Bronchial epithelial cell (primary cell): ENCODE results near the gene RBPJ. TPM values are rescaled to one million over a fixed set of nuclear protein-coding genes. Genes with fewer than 3 reads are reported as not detected.
A peak's percentile ranks its signal among the peaks of the same experiment; 100 is the strongest.

Experiments
- DNase-seq: peaks from one replicate; pipeline ENCODE4 v3.0.0-alpha.2; 2010; ENCODE audit warnings: low read depth
- FAIRE-seq: peaks from 2 replicates; lab custom pipeline; 2011; peaks lifted over from hg19 to GRCh38; lab: Jason Lieb, UNC
- H3K27me3 ChIP-seq: 2 replicates; pipeline ENCODE4 v1.5.1; 2011; ENCODE audit warnings: low read length; ENCODE audit not compliant: control insufficient read depth, insufficient read depth
- H3K36me3 ChIP-seq: 2 replicates; pipeline ENCODE4 v1.5.1; 2011; ENCODE audit warnings: low read length; ENCODE audit not compliant: control insufficient read depth, insufficient read depth
- H3K4me3 ChIP-seq: 2 replicates; pipeline ENCODE4 v1.5.1; 2011; ENCODE audit warnings: mild to moderate bottlenecking, low read depth, low read length, control low read depth
- CTCF ChIP-seq: IDR thresholded peaks from 2 replicates; pipeline ENCODE4 v1.5.1; 2011; ENCODE audit warnings: mild to moderate bottlenecking, moderate library complexity, low read length, control low read depth, inconsistent platforms; ENCODE audit not compliant: insufficient read depth, severe bottlenecking
- total RNA-seq: library from RNA; depleted of rRNA; stranded (reverse); fragments of >200 nt; gene quantifications from 2 replicates; pipeline ENCODE4 v1.2.1, GENCODE V29; 2014

The RBPJ gene
- total RNA-seq, 1 donor from 2014 or later, result 34.5 TPM

GRCh38 chr4:26451597-26451996 is 130.8 kb downstream of the RBPJ start:
- Histone ChIP-seq H3K4me3 (no peak overlapping the region), H3K36me3 (no peaks in the 10 kb centered on the region), H3K27me3 (no peaks in the 10 kb centered on the region)
- DNase-seq (no peak), FAIRE-seq (no peak)
- TF ChIP-seq CTCF, result no peak

- H3K27me3 ChIP-seq, result no peaks in the 10 kb centered on the region
- no peak overlapping the region for H3K4me3 ChIP-seq
- FAIRE-seq (no peak), DNase-seq (peak; percentile 17)
- TF ChIP-seq CTCF, result no peak
- no peaks in the 10 kb centered on the region for H3K36me3 ChIP-seq
Measured at GRCh38 chr4:26452565-26453531, 132.0 kb downstream of the RBPJ start.

GRCh38 chr4:26454961-26455360 is 134.1 kb downstream of the RBPJ start:
- no peak for FAIRE-seq

GRCh38 chr4:26455571-26455970 is 134.8 kb downstream of the RBPJ start:
- H3K4me3 ChIP-seq, result no peak overlapping the region
- no peaks in the 10 kb centered on the region for H3K36me3 ChIP-seq
- DNase-seq (no peak), FAIRE-seq (no peak)
- H3K27me3 ChIP-seq, result no peaks in the 10 kb centered on the region
- no peak for TF ChIP-seq CTCF

More at GRCh38 chr4:26454961-26455360, 134.1 kb downstream of the RBPJ start:
- TF ChIP-seq CTCF, result no peak
- Histone ChIP-seq H3K36me3 (no peaks in the 10 kb centered on the region), H3K4me3 (no peak overlapping the region), H3K27me3 (no peaks in the 10 kb centered on the region)
- DNase-seq, result no peak

- no peak for FAIRE-seq
- H3K27me3 ChIP-seq, result no peaks in the 10 kb centered on the region
- no peak for TF ChIP-seq CTCF
- no peak overlapping the region for H3K4me3 ChIP-seq
- no peaks in the 10 kb centered on the region for H3K36me3 ChIP-seq
- no peak for DNase-seq
Measured at GRCh38 chr4:26457412-26457811, 136.6 kb downstream of the RBPJ start.

- H3K27me3 ChIP-seq, result no peaks in the 10 kb centered on the region
- DNase-seq, result no peak
- no peak overlapping the region for H3K4me3 ChIP-seq
- H3K36me3 ChIP-seq, result no peaks in the 10 kb centered on the region
- no peak for FAIRE-seq
- no peak for TF ChIP-seq CTCF
Measured at GRCh38 chr4:26458157-26458561, 137.3 kb downstream of the RBPJ start.
